Muscle of back (tissue), 11 donors: Measurements from ENCODE around the gene LAMP1. TPM values are rescaled to one million over a fixed set of nuclear protein-coding genes. Genes with fewer than 3 reads are reported as not detected.
"Not testable (repeated sequence)": the region's sequence is repeated elsewhere in the genome, so short reads cannot be mapped to it uniquely, and the experiment has no call there.

Source experiments
- DNase-seq, 3 donors: peaks; one replicate each; pipeline versions ENCODE4 v3.0.0 to v3.0.0-alpha.2; 2013
- polyA plus RNA-seq, 10 donors: library from polyadenylated mRNA; unstranded; fragments of 120-200 nt; gene quantifications; one replicate each; pipeline ENCODE4 v1.2.1, GENCODE V29; 2013; ENCODE audit not compliant: insufficient read length in 10 of 10

Gene LAMP1
- polyA plus RNA-seq, 10 donors = 81.9 to 120 (median 93.2) TPM

GRCh38 chr13:113350938-113351335 is 53.9 kb downstream of the LAMP1 start:
- DNase-seq = no peak

- no peak for DNase-seq
These were observed 54.5 kb downstream of the LAMP1 start for GRCh38 chr13:113351514-113352026.

GRCh38 chr13:113353254-113353653 is 56.2 kb downstream of the LAMP1 start:
- no peak for DNase-seq

DNA sequence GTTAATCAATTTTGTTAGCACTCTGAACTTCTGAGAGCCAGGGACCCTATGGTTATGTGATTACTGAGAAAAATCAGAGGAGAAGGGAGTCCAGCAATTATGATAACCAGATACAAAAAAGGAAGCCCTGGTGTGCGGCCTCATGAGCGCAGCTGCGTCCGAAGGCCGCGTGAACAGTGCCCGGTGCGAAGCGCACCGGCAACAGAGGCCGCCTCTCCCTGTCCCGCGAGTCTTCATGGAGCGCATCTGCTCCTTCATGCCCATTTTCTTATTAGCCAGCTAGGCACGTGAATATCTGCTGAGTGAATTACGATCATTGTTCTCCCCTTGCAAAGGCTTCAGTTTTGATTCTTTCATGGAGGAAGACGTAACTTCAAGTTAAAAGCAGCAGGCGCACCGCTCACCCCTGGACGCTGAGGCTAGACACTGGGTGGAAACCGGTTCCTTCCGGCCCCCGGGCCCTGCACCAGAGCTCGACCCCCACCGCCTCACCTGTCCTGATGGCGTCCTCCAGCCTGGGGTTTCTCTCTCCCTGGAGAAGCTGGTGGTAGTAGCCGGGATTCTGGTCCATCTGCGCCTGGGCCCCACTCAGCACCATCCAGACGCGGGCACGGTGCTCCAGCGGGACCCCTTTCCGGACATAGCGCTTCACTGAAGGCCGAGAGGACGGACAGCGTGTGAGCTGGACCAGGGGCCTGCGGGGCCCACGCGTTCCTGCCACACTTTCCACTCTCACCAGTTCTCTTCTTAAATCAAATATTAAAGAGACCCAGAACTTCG is 58.0 kb downstream of the LAMP1 start:
- DNase-seq = no peak

GRCh38 chr13:113355621-113356020 is 58.6 kb downstream of the LAMP1 start:
- DNase-seq = no peak

DNA sequence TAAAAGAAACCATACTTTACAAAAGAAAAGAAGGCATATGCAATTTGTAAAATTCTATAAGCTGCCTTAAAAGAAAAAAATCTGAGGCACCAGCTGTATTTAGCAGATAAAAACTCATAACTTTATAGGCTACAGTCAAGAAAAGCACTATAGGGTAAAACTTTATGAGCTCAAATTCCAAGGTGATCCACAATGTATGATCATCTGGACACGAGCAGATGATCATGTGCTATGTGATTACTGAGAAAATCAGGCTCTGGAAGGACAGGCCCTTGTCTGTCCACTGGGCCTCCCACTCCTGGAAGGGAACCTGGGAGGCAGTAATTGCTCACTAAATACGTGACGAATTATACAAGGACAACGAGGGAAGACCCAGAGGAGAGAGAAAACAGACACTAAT is 59.6 kb downstream of the LAMP1 start:
- DNase-seq = no peak

DNA sequence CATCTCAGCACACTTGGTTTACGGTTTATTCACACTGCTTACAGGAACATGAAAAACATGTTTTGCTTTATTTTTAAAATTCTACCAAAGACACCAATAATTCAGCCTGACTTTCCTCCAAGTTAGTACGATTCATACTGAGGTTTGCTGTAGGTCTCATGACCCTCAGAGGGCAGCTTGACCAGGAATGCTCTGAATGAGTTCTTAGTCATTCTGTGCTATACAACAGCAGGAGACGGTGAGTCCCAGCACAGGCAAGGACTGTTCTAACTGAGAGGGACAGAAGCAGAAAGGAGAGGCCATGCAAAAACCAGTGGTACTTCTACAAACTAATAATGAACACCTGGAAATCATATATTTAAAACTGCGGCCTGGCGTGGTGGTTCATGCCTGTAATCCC is 60.5 kb downstream of the LAMP1 start:
- DNase-seq = no peak

DNA sequence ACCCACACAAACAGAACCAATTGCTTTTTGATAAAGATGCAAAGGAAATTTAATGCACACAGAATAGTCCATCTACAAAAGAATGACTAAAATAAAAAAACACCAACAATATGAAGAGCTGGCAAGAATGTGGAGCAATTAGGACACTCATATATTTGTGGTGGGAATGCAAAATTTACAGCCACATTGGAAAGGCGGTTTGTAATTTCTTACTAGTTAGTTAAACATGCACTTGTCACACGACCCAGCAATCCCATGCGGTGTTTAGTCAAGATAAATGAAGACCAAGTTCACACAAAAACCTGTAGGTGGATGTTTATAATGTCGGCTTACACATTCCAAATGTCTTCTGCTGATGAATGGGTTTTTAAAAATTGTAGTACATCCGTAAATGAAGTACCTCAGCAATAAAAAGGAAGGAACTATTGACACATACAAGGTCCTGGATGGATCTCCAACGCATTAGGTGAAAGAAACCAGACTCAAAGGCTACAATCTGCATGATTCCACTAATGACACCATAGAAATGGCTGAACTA is 61.7 kb downstream of the LAMP1 start:
- no peak for DNase-seq

DNA sequence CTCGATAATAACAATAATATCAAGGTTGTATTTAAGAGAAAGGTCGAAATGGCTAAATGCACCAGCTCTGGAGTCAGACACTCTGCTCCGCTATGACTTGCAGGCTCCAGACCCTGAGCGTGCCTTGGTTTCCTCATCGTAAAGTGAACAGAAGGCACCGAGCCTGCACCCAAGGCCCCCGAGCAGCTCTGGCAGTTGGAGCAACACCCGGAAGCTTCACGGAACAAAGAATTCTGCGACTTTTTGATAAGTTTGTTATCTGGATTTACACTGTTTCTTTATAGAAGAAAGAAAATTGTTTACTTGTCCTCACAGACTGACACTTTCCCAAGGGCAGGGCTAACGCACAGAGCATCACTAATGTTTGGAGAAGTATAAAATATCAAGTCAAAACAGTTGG is 62.5 kb downstream of the LAMP1 start:
- no peak for DNase-seq

DNA sequence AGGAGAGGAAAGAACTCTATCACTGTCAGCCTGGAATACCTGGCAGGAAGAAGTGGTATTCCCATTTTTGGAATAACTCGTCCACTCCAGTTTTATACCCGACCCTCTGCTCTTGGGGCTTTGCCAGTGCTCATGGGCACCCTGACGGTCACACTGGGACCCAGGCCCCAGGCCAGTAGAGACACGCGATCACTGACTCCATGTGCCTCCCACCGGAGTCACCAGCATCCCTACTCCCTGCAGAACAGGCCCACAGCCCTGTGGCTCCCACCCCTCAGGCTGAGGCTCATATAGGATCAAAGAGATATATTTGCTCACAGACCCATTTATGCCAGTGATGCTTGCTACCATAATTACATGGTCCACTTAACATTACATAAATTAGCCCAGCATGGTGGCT is 63.4 kb downstream of the LAMP1 start:
- no peak for DNase-seq

DNA sequence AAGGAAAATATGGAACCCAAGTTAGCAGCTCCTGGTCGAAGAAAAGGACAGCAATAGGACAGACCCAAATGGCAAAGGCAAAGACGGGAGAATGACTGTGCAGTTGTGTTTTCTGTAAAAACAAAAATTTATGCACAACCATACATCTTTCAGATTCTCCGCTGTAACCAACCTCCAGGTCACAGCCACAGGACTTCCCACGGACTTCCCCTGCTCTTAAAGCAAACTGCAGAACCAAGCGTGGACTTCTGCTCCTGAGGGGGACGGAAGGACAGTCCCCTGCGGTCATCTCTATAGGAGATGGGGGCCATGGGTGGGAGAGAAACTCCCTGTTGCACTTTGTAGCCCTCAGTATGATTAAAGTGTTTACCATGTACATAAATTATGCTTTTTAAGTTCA is 64.4 kb downstream of the LAMP1 start:
- no peak for DNase-seq

DNA sequence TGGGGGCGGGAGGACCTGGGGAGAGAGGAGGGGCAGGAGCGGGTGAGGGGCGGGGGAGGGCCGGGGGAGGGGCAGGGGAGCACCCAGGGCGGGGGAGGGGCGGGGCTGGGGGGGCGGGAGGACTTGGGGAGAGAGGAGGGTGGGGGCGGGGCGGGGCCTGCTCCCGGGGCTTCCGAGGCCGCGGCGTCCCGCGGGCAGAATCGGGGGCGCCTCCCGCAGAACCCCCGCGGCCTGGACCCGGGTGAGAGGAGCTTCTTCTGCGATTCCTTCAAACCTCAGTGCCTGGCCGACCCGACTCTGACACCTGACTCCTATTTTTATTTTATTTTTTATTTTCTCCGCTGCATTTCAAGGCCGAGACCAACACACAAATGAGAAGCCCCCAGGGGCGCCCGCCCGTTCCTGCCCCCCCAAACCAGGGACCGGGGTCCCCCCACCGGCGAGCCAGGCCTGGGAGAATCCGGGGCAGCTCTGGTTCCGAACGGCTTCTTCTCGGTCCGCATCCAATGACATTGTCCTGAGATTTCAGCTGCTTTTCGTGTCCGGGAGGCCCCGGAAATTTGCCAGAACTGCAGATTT is 67.4 kb downstream of the LAMP1 start:
- DNase-seq = peak; percentile 30 to 66 (median 36)

GRCh38 chr13:113364901-113365582 is 68.0 kb downstream of the LAMP1 start:
- peak in 1 of 3 donors; percentile 61 for DNase-seq

- no peak for DNase-seq
These were observed 68.5 kb downstream of the LAMP1 start for GRCh38 chr13:113365583-113365970.

GRCh38 chr13:113365971-113366588 is 69.0 kb downstream of the LAMP1 start:
- DNase-seq = no peak

DNA sequence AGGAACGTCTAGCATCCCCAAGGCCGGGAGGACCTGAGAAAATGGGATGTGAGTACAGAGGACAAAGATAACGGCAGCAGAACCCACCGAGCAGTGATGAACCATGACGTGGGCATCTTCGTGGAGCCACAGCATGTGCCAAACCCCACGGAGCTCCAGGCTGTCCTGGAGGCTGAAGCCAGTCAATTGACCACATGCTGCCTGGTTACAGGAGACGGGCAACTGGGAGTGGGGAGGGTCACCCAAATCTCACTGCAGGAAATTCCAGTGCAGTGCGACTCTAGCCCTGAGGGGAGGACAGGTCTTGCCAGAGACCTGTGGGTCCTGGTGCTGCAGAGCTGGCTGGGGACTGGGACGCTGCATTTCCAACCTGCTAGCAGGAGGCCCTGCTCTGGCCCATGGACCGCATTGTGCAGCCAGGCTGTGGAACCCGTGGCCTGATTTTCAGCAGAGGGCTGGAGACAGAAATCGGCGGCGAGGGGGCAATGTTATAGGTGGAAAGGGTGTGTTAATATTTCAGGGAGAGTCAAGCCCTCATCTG is 70.1 kb downstream of the LAMP1 start:
- DNase-seq = no peak

DNA sequence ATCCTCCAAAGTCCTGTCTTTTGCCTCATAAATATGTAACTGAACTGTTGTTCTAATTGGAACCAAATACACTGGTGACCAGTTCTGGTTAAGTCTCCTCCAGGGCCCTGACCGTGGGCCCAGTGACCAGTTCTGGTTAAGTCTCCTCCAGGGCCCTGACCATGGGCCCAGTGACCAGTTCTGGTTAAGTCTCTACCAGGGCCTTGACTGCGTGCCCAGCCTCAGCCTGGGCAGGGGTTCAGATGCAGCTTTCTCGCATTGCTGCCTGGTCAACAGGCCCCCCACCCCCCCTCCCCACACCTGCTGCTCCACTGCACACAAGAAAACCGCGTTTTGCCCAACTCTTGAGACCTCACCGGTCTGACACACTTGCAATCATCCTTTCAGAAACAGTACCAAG is 70.7 kb downstream of the LAMP1 start:
- no peak for DNase-seq

DNA sequence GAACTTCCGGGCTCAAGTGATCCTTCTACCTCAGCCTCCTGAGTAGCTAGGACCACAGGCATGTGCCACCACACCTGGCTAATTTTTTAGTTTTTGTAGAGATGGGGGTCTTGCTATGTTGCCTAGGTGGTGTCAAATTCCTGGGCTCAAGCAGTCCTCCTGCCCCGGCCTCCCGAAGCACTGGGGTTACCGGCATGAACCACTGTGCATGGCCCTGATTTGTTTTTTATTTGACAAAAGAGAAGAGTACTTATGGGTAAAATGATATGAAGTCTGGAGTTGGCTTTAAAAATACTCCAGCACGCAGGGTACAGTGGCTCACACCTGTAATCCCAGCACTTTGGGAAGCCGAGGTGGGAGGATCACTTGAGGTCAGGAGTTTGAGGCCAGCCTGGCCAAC is 71.3 kb downstream of the LAMP1 start:
- DNase-seq = not testable (repeated sequence)

DNA sequence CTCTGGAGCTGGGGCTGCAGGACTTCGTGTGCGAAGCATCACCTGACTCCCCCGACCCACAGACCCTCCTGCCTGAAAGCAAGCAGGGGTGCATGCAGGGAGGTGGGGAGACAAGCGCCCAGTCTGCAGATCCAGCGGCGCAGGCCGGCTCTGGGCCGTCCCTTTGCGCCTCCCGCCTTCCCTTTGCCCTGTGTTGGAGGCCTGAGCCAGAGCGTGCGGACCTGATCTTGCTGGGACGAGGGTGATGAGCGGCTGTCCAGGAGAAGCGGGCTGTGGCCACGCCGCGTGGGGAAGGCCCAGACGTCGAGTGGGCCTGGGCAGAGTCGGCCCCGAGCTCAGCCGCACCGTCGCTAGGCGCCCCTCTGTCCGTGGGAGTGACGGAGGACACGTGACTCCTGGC is 72.2 kb downstream of the LAMP1 start:
- no peak for DNase-seq

- no peak for DNase-seq
These were observed 72.8 kb downstream of the LAMP1 start for GRCh38 chr13:113369881-113370280.

DNA sequence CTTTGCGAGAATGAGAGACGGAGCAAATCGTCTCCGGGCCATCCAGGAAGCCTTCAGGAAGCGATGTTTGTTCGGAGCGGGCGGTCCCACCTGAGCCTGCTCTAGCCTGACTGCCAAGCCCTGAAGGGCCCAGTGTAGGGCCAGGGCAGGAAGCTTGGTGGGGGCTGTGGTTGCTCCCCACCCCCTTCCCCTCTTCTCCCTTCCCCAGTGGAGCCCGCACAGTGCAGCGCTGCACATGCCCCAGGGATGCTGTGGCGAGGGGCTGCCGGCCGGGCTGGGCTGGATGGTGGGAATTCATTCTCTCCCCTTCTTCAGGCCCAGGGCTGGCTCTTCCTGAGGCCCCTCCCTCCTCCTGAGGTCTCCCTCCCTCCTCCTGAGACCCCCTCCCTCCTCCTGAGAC is 74.0 kb downstream of the LAMP1 start:
- no peak for DNase-seq

- DNase-seq = not testable (repeated sequence)
These were observed 74.7 kb downstream of the LAMP1 start for GRCh38 chr13:113371701-113372100.
